ENCODE results near the gene SDHAF2. TPM values are rescaled to one million over a fixed set of nuclear protein-coding genes. Genes with fewer than 3 reads are reported as not detected.
"Not testable (repeated sequence)": the region's sequence is repeated elsewhere in the genome, so short reads cannot be mapped to it uniquely, and the experiment has no call there.

Gene SDHAF2
- total RNA-seq, 1 experiment from 2014 or later, result 40.6 TPM

GRCh38 chr11:61476371-61476770 is 46.4 kb downstream of the SDHAF2 start:
- DNase-seq (ENCODE audit: low spot score), result no peak

GRCh38 chr11:61477126-61477525 is 47.2 kb downstream of the SDHAF2 start:
- no peak for DNase-seq (ENCODE audit: low spot score)

GRCh38 chr11:61477727-61478148 is 47.8 kb downstream of the SDHAF2 start:
- no peak for DNase-seq (ENCODE audit: low spot score)

- DNase-seq (ENCODE audit: low spot score), result not testable (repeated sequence)
Measured at GRCh38 chr11:61479360-61480058, 49.6 kb downstream of the SDHAF2 start.

- no peak for DNase-seq (ENCODE audit: low spot score)
Measured at GRCh38 chr11:61480261-61480993, 50.5 kb downstream of the SDHAF2 start.

- peak; percentile 30 for DNase-seq (ENCODE audit: low spot score)
Measured at GRCh38 chr11:61480994-61481335, 51.0 kb downstream of the SDHAF2 start.

- DNase-seq (ENCODE audit: low spot score), result no peak
Measured at GRCh38 chr11:61481806-61482205, 51.9 kb downstream of the SDHAF2 start.

GRCh38 chr11:61482513-61482912 is 52.6 kb downstream of the SDHAF2 start:
- DNase-seq (ENCODE audit: low spot score), result no peak

- no peak for DNase-seq (ENCODE audit: low spot score)
Measured at GRCh38 chr11:61484541-61484940, 54.6 kb downstream of the SDHAF2 start.

- DNase-seq (ENCODE audit: low spot score), result no peak
Measured at GRCh38 chr11:61485080-61485479, 55.2 kb downstream of the SDHAF2 start.

- no peak for DNase-seq (ENCODE audit: low spot score)
Measured at GRCh38 chr11:61486011-61486620, 56.2 kb downstream of the SDHAF2 start.

- DNase-seq (ENCODE audit: low spot score), result peak; percentile 35
Measured at GRCh38 chr11:61486779-61487178, 56.9 kb downstream of the SDHAF2 start.

- no peak for DNase-seq (ENCODE audit: low spot score)
Measured at GRCh38 chr11:61487342-61488025, 57.6 kb downstream of the SDHAF2 start.

GRCh38 chr11:61488651-61489291 is 58.8 kb downstream of the SDHAF2 start:
- no peak for DNase-seq (ENCODE audit: low spot score)

GRCh38 chr11:61489833-61490721 is 60.2 kb downstream of the SDHAF2 start:
- DNase-seq (ENCODE audit: low spot score), result no peak

- DNase-seq (ENCODE audit: low spot score), result no peak
Measured at GRCh38 chr11:61491736-61492395, 61.9 kb downstream of the SDHAF2 start.

- DNase-seq (ENCODE audit: low spot score), result no peak
Measured at GRCh38 chr11:61494381-61494961, 64.5 kb downstream of the SDHAF2 start.

- DNase-seq (ENCODE audit: low spot score), result no peak
Measured at GRCh38 chr11:61495801-61496601, 66.1 kb downstream of the SDHAF2 start.
